ENCODE data around the gene MYOM3.

The MYOM3 gene

GRCh38 chr1:24060482-24060881 lies 51.5 kb downstream of the MYOM3 start:
- DNase-seq: no peak

GRCh38 chr1:24058671-24059455 lies 53.1 kb downstream of the MYOM3 start:
- Histone ChIP-seq H3K9me3 (no peaks in the 10 kb centered on the region), H3K4me3 (ENCODE audit: low read depth, low read length) (no peak overlapping the region), H3K4me1 (no peaks in the 10 kb centered on the region), H3K36me3 (no peaks in the 10 kb centered on the region), H3K27me3 (no peaks in the 10 kb centered on the region)
- TF ChIP-seq, protein P1, sequence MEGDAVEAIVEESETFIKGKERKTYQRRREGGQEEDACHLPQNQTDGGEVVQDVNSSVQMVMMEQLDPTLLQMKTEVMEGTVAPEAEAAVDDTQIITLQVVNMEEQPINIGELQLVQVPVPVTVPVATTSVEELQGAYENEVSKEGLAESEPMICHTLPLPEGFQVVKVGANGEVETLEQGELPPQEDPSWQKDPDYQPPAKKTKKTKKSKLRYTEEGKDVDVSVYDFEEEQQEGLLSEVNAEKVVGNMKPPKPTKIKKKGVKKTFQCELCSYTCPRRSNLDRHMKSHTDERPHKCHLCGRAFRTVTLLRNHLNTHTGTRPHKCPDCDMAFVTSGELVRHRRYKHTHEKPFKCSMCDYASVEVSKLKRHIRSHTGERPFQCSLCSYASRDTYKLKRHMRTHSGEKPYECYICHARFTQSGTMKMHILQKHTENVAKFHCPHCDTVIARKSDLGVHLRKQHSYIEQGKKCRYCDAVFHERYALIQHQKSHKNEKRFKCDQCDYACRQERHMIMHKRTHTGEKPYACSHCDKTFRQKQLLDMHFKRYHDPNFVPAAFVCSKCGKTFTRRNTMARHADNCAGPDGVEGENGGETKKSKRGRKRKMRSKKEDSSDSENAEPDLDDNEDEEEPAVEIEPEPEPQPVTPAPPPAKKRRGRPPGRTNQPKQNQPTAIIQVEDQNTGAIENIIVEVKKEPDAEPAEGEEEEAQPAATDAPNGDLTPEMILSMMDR (IDR thresholded peaks at IDR 0.05; ENCODE audit: low read depth, low read length): no peak
- DNase-seq: no peak

More at GRCh38 chr1:24060482-24060881, 51.5 kb downstream of the MYOM3 start:
- Histone ChIP-seq H3K4me1 (no peaks in the 10 kb centered on the region), H3K9me3 (no peaks in the 10 kb centered on the region), H3K27me3 (no peaks in the 10 kb centered on the region), H3K4me3 (ENCODE audit: low read depth, low read length) (no peak overlapping the region), H3K36me3 (no peaks in the 10 kb centered on the region)
- TF ChIP-seq, protein P1 (IDR thresholded peaks at IDR 0.05; ENCODE audit: low read depth, low read length): no peak

- TF ChIP-seq, protein P1 (IDR thresholded peaks at IDR 0.05; ENCODE audit: low read depth, low read length): no peak
- Histone ChIP-seq H3K9me3 (no peaks in the 10 kb centered on the region), H3K36me3 (no peaks in the 10 kb centered on the region), H3K27me3 (no peaks in the 10 kb centered on the region), H3K4me1 (no peaks in the 10 kb centered on the region), H3K4me3 (ENCODE audit: low read depth, low read length) (no peak overlapping the region)
- no peak for DNase-seq
Measured at GRCh38 chr1:24057171-24057570, 54.8 kb downstream of the MYOM3 start.

- DNase-seq: no peak
- Histone ChIP-seq H3K4me1 (no peaks in the 10 kb centered on the region), H3K36me3 (no peaks in the 10 kb centered on the region), H3K27me3 (no peaks in the 10 kb centered on the region), H3K4me3 (ENCODE audit: low read depth, low read length) (no peak overlapping the region), H3K9me3 (no peaks in the 10 kb centered on the region)
- TF ChIP-seq, protein P1 (IDR thresholded peaks at IDR 0.05; ENCODE audit: low read depth, low read length): no peak
Measured at GRCh38 chr1:24055681-24056080, 56.3 kb downstream of the MYOM3 start.

DNA sequence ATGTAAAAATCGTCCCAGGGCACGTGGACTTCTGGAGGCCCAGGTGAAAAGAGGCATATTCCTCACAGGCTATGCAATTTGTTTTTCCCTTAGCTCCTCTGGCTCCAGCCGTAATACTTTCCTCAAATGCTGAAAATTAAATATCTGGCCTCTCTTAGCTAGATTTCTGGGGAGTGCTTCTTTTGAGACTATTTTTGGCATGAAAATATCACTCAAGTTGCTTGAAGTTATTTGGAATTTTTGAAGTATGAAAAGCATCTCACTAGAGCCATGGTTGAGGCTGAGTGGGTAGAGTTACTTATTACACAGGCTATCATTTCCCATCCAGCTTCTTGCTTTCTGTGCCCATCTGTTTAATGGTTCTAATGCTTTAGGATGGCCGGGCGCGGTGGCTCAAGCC lies 59.7 kb downstream of the MYOM3 start:
- TF ChIP-seq, protein P1 (IDR thresholded peaks at IDR 0.05; ENCODE audit: low read depth, low read length): no peak
- H3K4me3 ChIP-seq (ENCODE audit: low read depth, low read length): no peak overlapping the region
- H3K27me3 ChIP-seq: no peaks in the 10 kb centered on the region
- H3K4me1 ChIP-seq: no peaks in the 10 kb centered on the region
- no peaks in the 10 kb centered on the region for H3K36me3 ChIP-seq
- no peak for DNase-seq
- no peaks in the 10 kb centered on the region for H3K9me3 ChIP-seq

DNA sequence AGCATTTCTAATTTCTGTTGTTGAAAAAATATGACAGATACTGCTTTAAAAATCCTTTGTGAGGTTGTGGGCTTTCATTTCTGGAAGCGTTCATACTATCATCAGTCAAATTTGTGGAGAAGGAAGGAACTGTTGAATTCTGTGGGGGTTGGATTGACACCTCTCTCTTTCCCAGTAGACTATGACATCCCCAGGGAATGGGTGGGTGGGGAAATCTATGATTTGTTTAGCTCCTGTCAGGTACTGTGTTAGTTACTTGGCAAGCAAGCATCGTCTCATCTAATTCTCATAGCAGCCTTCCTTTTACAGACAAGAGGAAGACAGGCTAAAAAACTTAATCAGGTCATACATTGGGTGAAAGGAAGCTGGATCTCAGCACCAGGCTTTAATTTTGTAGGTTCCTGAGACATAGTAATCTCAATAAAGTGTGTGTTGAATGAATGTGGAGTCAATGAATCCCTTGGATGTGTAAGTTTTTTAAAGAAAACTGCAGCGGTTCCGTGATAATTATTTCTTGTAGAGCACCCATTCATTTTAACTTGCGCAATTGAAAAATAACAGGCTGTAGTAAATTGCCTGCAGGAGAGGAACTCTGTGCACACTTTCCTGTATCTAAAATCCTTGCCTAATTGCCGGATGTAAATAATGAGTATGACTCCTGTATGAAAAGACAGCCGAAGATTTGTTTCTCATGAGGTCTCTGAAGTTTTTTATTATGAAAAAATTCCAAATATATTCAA lies 60.6 kb downstream of the MYOM3 start:
- DNase-seq: no peak
- no peaks in the 10 kb centered on the region for H3K9me3 ChIP-seq
- no peaks in the 10 kb centered on the region for H3K27me3 ChIP-seq
- no peaks in the 10 kb centered on the region for H3K4me1 ChIP-seq
- H3K36me3 ChIP-seq: no peaks in the 10 kb centered on the region
- no peak overlapping the region for H3K4me3 ChIP-seq (ENCODE audit: low read depth, low read length)
- TF ChIP-seq, protein P1 (IDR thresholded peaks at IDR 0.05; ENCODE audit: low read depth, low read length): no peak
